HTR-8/SVneo (cell line): Measurements from ENCODE around the gene UGT2A1.
"Not testable (repeated sequence)": the region's sequence is repeated elsewhere in the genome, so short reads cannot be mapped to it uniquely, and the experiment has no call there.

Source experiments
- DNase-seq: peaks from one replicate; pipeline ENCODE4 v3.0.0; 2011; ENCODE audit warnings: low spot score, mixed read lengths; ENCODE audit not compliant: insufficient read length
- FAIRE-seq: peaks from 2 replicates; lab custom pipeline; 2011; peaks lifted over from hg19 to GRCh38; lab: Jason Lieb, UNC

UGT2A1 gene

DNA sequence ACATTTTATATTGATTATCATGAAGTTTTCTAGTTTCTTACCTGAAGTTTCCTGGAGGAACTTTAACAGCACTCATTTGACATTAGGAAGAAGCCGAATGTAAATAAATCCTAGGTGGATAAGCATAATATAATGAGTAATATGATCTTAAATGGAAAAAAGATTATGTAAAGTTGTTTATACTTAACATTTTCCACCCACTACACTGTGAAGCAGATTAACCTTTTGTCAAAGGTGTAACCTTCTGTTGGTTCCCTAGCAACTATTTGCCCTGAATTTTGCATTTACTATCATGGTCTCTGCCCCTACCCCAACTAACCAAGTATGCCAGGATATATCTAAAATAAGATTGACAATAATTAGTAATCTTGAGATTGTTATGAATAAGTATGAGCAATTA, at the start of gene UGT2A1:
Gene UGT2A1, minus strand, starts transcription at position 101 of the 400 bp plus-strand sequence. CDS start 5,603 bp downstream, outside the sequence.
- DNase-seq (no peak), FAIRE-seq (no peak)

GRCh38 chr4:69702201-69702600, 49.2 kb upstream of the UGT2A1 start:
- FAIRE-seq (no peak), DNase-seq (no peak)

DNA sequence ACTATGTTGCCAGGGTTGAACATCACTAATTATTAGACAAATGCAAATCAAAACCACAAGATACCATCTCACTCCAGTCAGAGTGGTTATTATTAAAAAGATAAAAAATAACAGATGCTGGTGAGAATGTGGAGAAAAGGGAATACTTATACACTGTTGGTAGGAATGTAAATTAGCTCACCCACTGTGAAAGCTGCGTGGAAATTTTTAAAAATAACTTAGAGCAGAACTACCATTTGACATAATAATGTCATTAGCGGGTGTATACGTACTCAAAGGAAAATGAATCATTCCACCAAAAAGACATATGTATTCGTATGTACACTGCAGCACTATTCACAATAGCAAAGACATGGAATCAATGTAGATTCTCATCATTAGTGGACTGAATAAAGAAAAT, 48.6 kb upstream of the UGT2A1 start:
- FAIRE-seq (no peak), DNase-seq (no peak)

GRCh38 chr4:69697536-69698242, 44.6 kb upstream of the UGT2A1 start:
- no peak for DNase-seq
- FAIRE-seq, result no peak

- DNase-seq (no peak), FAIRE-seq (no peak)
Measured at GRCh38 chr4:69689599-69689998, 36.6 kb upstream of the UGT2A1 start.

GRCh38 chr4:69684804-69685203, 31.8 kb upstream of the UGT2A1 start:
- DNase-seq (no peak), FAIRE-seq (no peak)

DNA sequence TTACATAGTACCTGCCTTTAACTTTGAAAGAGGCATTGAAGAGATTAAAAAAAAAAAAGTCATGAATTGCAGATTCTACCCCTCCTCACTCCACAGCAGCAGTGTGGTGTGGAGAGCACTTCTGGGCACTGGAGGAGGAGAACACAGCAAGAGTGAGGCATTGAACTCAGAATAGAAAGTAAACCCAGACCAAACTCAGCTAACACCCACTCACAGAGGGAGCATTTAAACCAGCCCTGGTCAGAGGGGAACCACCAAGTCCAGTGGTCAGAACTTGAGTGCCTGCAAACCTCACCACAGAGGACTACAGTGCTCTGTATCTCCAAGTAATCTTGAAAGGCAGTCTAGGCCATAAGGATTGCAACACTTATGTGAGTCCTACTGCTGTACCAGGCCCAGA, 15.6 kb upstream of the UGT2A1 start:
- no peak for FAIRE-seq

GRCh38 chr4:69664009-69664408, 11.0 kb upstream of the UGT2A1 start:
- FAIRE-seq, DNase-seq: not testable (repeated sequence)

More for the DNA sequence above, 15.6 kb upstream of the UGT2A1 start:
- no peak for DNase-seq

DNA sequence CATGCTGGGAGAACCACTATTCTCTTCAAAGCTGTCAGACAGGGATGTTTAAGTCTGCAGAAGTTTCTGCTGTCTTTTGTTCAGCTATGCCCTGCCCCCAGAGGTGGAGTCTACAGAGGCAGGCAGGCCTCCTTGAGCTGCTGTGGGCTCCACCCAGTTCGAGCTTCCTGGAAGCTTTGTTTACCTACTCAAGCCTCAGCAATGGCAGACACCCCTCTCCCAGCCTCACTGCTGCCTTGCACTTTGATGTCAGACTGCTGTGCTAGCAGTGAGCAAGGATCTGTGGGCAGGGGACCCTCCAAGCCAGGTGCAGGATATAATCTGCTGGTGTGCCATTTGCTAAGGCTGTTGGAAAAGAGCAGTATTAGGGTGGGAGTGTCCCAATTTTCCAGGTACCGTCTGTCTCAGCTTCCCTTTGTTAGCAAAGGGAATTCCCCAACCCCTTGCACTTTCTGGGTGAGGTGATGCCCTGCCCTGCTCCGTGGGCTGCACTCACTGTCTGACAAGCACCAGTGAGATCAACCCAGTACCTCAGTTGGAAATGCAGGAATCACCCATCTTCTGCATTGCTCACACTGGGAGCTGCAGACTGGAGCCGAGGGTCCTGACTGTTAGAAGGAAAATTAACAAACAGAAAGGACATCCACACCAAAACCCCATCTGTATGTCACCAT, 8.2 kb upstream of the UGT2A1 start:
- DNase-seq, FAIRE-seq: not testable (repeated sequence)

- no peak for FAIRE-seq
- no peak for DNase-seq
Measured at GRCh38 chr4:69658133-69658532, 5.1 kb upstream of the UGT2A1 start.

DNA sequence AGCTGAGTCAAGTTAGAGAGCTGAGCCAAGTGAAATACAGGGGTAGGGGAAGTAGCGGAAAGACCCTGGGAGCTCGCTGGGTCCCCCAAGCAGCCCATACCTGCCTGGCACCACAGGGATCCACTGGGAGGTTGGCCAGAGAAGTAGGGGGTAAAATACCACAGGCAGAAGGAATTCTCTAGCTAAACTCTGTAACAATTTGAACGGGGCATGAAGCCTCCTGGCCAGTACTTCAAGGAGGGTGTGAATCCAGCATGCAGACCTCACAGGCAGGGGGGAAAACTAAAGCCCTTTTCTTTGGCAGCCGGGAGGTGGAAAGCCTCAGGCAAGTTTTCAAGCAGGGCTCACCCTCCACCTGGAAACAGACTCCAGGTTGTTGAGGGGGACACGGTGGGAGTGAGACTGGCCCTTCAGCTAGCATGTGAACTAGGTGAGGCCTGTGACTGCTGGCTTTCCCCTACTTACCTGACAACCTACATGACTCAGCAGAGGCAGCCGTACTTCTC, 3.7 kb upstream of the UGT2A1 start:
- DNase-seq (no peak), FAIRE-seq (no peak)

DNA sequence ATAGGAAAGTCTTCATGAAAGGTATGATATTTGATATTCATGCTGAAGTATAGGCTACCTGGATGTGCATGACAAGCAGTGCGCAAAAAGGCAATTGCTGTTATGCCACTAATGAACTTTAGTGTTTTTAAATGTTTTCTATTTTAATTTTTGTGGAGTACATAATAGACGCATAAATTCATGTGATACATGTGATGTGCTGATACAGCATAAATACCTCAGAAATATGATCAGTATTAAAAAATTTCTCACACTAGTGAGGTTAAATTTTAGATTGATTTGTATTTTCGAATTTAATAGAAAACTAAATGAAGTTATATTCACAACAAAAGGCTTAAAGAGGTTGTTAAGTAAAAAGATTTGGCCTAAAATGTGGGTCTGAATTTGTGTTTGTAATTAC, 2.2 kb downstream of the UGT2A1 start:
- no peak for FAIRE-seq

GRCh38 chr4:69649629-69650028, 3.4 kb downstream of the UGT2A1 start:
- FAIRE-seq, result no peak

More for the DNA sequence above, 2.2 kb downstream of the UGT2A1 start:
- no peak for DNase-seq

GRCh38 chr4:69649207-69649606, 3.8 kb downstream of the UGT2A1 start:
- DNase-seq (no peak), FAIRE-seq (no peak)

More at GRCh38 chr4:69649629-69650028, 3.4 kb downstream of the UGT2A1 start:
- DNase-seq, result no peak

GRCh38 chr4:69642961-69643360, 10.1 kb downstream of the UGT2A1 start:
- DNase-seq, result no peak
- FAIRE-seq, result no peak

GRCh38 chr4:69640289-69640688, 12.8 kb downstream of the UGT2A1 start:
- no peak for FAIRE-seq
- DNase-seq, result no peak

DNA sequence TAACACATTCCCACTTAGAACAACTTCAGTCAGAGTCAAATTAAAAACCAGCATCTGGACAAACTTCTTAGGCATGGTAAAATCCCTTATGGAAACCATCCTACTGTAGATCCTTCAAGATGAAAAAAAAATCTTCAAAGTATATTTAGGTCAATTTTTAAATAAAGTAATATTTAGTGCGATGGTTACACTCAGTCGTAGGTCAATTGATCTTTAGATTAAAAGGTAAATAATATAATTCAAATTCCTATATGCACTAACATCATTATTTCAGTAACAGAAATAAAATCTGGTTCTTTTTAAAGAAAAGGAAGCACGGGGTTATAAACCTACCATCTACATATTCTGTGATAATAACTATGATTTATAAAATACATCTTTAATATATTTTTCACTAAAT, 13.5 kb downstream of the UGT2A1 start, which contains the start of gene UGT2A2:
Gene UGT2A2, minus strand, starts transcription at position 101 of the 400 bp plus-strand sequence. Its CDS starts 2 bp downstream, at position 99.
- DNase-seq (no peak), FAIRE-seq (no peak)

- FAIRE-seq (no peak), DNase-seq (peak; percentile 0)
Measured at GRCh38 chr4:69617083-69617694, 35.9 kb downstream of the UGT2A1 start.

- FAIRE-seq (no peak), DNase-seq (no peak)
Measured at GRCh38 chr4:69610484-69610883, 42.6 kb downstream of the UGT2A1 start.

- DNase-seq, result no peak
- no peak for FAIRE-seq
Measured at GRCh38 chr4:69601065-69601464, 52.0 kb downstream of the UGT2A1 start.

DNA sequence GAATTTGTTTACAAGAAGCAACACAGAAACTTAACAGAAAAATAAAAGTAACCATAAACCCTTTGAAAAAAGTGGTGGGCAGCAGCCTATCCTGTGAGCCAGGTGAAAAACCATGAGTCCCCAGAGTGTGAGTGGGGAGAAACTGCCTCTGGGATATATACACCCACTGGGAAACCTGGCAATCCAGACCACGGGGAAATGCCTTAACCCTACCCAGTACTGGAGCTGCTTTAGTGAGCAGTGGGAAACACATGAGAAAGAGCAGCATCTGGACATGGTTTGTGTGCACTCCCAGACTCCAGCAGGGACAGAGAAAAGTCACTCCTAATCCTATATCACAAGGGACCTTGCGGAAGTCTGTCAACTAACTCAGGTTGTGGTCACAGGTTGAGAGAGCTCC, 53.0 kb downstream of the UGT2A1 start:
- DNase-seq (no peak), FAIRE-seq (no peak)
